HG03095 (cell line): ENCODE data around the gene PCNT.
"Not testable (repeated sequence)": the region's sequence is repeated elsewhere in the genome, so short reads cannot be mapped to it uniquely, and the experiment has no call there.

Source experiments
- ATAC-seq: cut with Tn5 transposase; IDR thresholded peaks from one replicate; pipeline ENCODE4 v1.9.1; 2021; ENCODE audit warnings: moderate library complexity; ENCODE audit not compliant: unreplicated experiment

Gene PCNT

DNA sequence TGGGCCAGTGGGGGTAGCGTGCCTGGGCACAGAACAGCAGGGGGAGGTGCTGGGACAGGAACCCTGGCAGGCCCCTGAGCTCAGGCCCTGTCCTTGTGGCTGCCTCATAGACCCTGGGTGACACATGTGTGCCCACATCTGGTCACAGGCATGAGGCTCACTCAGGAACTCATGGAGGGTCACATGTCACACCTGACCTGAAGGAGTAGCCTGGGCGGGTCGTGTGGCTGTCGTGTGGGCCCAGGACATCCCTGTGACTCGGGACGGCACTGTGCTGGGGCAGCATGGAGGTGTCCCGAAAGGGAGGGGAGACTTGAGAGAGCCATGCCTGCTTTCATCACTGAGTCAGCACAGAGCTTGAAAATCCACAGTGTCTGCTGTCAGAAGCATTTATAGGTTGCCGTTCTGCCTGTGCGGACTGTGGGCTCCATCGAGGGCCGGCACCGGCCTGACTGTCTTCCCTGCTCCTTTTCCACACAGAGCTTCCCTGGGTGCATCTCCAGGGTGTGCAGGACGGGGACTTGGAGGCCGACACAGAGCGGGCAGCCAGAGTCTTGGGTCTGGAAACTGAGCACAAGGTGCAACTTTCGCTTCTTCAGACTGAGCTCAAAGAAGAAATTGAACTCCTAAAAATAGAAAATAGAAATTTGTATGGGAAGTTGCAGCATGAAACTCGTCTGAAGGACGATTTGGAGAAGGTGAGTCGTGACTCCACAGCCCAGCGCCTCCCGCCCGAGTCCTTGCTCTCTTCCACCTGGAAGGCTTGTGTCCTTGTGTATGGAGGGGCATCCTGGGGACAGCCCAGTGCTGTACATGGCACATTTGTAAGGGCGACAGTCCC is 32.8 kb downstream of the PCNT start:
- peak; percentile 50 for ATAC-seq

DNA sequence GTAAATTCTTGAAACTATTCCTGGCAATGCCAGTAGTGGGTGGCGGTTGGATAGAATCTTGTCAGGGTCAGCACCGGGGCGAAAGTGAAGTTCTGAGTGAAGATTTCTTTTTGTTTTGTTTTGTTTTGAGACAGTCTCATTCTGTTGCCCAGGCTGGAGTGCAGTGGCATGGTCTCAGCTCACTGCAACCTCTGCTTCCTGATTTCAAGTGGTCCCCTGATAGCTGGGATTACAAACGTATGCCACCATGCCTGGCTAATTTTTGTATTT is 33.3 kb downstream of the PCNT start:
- peak; percentile 40 for ATAC-seq

DNA sequence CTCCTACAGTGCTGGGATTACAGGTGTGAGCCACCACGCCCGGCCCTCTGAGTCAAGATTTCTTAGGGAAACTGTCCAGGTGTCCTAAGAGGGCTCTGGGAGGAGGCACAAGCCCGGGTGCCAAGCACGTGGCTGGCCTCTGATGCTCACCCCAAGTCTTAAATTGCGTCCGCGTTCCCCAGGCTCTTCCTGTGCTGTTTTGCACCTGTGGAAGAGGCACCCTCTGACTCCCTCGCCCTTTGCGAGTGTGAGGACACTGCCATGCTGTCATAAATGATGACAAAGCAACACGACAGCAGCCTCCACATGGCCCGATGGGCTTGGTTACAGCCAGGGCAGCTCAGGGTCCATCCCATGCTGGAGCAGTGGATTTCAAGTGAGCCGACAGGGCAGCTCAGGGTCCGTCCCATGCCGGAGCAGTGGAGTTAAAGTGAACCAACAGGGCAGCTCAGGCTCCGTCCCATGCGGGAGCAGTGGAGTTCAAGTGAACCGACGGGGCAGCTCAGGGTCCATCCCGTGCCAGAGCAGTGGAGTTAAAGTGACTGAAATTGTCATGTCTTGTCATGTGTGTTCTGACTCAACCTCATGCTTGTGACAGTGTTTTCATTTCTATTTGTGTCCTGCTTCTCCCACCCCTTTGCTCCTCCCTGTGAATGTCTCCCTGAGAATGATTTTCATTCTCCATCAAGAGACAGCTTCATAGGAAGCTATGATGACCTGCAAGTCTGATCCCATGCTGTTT is 33.9 kb downstream of the PCNT start:
- ATAC-seq = no peak

DNA sequence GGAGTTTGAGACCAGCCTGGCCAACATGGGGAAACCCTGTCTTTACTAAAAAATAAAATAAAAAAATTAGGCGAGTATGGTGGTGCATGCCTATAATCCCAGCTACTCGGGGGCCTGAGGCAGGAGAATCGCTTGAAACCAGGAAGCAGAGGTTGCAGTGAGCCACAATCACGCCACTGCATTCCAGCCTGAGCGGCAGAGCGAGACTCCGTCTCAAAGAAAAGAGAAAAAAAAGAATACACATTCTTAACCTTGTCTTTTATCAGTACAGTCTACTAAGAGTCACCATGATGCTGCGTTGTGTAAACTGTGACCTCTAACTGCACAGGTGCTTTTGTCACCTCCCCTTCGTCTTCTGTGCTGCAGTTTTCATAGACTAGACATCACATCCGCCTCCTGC is 37.2 kb downstream of the PCNT start:
- ATAC-seq = no peak

DNA sequence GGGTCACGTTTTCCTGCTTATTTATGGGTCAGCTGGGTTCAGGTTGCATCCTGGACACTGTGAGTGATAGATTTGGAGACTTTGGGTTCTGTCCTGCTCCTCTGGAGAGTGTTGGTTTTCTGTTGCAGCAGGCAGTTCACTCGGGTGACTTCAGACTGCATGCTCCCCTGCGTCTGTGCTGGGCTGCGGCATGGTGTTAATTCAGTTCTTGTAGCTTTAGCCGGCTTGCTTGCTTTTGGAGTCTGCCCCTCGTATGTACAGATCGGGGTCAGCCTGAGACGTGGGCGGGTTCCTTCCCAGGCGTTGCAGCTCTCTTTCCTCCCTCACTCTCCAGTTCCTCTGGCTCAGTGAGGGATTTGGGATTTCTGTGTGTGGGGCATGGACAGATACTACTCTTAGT is 38.0 kb downstream of the PCNT start:
- ATAC-seq = no peak

DNA sequence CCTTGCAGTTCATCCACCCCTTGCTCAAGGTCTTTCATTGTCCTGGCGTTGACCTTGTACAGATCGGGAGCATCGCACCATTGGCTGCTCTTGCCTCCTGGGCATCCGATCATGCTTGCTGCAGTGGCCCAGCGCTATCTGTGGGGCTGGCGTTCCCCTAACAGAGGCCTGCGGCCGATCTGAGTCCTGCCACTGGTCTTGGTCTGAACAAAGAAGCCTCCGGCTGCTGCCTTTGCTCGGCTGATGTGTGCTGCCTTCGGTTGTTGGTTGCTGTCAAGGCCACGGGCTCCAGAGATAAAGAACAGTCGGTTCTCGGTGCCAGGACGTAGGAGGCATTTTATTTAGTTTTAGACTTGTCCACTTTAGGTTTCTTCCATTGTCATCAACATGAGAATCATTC is 39.0 kb downstream of the PCNT start:
- no peak for ATAC-seq

DNA sequence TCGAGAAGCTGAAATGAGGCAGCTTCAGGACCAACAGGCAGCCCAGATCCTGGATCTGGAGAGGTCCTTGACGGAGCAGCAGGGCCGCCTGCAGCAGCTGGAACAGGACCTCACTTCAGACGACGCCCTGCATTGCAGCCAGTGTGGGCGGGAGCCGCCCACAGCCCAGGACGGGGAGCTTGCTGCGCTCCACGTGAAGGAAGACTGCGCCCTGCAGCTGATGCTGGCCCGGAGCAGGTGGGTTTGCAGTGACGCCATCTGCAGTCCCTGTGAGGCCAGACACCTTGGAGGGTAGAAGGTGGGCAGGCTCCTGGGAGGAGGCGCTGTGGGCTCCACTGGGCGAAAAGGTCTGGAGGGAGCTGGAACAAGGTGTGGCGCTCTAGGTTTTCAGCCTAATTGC is 39.7 kb downstream of the PCNT start:
- ATAC-seq = no peak

DNA sequence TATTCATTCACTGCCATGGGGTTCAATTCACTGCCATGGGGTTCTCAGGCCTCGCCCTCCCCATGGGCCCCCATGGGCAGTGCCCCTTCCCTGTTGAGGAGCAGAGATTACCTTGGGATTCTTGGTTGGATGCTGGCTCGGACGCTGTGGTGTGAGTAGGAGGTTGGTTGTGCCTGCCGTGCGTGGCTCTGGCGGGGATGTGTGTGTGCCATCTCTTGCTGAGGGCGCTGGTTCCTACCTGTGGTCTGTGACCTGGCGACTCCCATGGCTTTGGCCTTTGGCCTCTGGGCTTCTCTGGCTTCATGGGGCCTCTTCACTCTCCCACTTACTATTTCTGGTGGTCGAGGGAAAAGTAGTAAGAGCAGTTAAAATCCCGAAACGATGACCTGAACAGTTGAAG is 42.1 kb downstream of the PCNT start:
- ATAC-seq = no peak

DNA sequence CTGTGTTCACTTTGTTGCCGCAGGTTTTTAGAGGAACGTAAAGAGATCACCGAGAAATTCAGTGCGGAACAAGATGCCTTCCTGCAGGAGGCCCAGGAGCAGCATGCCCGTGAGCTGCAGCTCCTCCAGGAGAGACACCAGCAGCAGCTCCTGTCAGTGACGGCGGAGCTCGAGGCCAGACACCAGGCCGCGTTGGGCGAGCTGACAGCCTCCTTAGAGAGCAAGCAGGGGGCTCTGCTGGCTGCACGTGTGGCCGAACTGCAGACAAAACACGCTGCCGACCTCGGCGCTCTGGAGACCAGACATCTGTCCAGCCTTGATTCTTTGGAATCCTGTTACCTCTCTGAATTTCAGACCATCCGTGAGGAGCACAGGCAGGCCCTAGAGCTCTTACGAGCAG is 42.6 kb downstream of the PCNT start:
- no peak for ATAC-seq

DNA sequence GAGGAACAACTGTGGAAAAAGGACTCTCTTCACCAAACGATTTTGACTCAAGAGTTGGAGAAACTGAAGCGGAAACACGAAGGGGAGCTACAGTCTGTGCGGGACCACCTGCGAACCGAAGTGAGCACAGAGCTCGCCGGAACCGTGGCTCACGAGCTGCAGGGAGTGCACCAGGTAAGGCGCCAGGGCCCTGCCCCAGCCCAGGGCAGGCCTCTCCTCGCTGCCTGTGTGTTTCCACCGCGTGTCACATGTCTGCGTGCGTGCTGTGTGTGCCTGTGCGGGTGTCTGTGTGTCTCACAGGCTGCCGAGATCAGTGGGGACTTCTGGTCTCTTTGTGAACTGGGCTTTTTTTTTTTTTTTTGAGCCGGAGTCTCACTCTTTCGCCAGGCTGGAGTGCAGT is 43.0 kb downstream of the PCNT start:
- no peak for ATAC-seq

DNA sequence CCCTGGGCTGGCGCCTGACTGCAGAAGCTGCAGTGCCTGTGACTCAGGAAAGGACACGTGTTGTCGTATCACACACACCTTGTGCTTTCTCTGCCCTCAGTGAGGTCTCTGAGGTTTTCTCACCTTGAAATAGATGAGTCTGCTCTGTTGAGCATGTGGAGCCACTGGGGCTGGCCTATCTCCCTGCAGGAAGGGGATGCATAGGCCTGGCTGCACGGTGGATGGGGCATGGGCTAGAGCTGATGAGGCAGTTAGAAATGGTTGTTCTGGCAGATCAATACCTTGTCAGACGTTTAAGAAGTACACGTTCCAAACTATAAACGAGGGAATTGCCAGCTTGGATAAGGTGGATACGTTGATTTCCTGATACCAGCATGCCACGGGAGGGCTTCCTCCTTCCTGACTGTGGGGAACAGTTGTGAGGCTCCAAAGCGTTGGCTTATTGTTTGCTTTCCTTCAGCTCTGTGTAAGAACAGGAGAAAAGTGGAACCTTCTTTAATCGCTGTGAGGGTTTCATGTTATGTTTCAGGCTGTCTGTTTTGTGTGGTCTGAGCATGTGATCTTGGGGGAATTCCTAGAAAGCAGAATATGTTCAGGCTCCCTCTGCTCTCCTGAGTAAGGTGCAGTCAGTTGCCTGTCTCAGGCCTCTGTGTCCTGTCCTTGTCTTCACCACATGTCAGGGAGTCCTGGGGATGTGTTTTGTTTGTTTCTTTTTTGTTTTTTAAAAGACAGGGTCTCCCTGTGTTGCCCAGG is 44.8 kb downstream of the PCNT start:
- peak; percentile 57 for ATAC-seq

DNA sequence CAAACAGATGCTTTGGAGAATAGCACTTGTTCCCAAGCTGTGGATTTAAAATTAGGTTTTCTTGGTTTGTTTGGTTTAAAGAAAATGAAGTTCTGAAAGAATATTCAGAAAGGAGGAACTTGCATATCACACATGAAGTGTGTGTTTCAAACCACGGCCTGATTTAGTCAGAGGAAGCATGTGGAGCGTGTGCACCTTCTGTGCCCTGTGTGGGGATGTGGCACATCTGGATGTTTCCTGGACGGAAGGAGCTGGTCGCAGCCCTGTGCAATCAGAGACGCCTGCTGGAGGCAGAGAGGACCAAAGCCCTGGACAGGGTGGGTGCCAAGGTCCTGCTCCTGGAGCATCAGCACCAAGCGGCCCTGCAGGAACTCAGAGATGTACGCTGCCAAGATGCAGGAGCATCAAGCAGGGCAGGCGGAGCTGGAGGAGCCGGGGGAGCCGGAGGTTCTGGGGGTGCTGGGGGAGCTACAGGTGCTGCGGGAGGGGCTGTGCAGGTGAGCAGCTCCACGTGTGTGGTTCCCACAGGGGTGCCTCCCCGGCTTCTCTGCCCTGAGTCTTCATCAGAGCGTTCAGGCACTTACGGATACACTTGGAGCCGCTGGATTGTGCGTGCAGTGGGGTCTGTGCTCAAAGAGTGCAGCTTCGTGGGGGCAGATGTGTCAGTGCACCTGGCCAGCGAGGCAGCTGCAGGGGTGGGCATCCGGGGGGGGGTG is 45.7 kb downstream of the PCNT start:
- no peak for ATAC-seq

DNA sequence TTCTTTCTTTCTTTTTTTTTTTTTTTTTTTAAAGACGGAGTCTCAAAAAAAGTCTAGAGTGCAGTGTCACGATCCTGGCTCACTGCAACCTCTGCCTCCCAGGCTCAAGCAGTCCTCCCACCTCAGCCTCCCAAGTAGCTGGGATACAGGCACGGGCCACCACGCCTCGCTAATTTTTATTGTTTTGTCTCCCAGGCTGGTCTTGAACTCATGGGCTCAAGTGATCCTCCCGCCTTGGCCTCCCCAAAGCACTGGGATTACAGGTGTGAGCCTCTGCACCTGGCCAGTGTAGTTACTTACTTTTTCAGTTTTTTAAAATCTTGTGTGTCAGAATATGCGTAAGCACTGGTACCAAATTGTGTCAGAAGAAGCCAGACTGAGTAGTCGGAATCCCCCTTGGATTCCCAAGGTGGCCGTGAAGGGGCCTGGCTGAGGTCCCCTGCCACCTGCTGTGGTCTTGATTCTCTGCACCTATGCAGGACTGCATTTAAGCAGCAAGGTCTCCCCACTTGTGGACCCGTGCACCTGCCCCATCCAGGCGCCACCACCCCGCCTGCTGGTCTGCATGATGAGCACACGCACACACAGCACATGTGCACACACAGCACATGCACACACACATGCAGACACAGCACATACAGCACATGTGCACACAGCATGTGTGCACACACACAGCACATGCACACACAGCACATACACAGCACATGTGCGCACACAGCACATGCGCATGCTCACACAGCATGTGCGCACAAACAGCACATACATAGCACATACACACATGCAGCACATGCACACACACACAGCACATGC is 47.5 kb downstream of the PCNT start:
- no peak for ATAC-seq

DNA sequence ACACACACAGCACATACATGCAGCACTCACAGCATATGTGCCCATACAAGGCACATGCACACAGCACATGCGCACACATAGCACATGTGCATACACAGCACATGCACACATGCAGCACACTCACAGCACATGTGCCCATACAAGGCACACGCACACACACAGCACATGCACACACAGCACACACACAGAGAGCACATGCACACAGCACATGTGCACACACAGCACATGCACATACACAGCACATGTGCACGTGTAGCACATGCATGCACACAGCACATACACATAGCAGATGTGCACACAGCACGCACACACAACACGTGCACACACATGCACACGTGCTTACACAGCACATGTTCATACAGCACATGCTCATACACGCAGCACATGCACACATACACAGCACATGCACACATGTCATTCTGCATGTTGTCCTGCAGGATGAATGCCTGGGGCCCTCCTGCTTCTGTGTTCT is 48.1 kb downstream of the PCNT start:
- no peak for ATAC-seq

DNA sequence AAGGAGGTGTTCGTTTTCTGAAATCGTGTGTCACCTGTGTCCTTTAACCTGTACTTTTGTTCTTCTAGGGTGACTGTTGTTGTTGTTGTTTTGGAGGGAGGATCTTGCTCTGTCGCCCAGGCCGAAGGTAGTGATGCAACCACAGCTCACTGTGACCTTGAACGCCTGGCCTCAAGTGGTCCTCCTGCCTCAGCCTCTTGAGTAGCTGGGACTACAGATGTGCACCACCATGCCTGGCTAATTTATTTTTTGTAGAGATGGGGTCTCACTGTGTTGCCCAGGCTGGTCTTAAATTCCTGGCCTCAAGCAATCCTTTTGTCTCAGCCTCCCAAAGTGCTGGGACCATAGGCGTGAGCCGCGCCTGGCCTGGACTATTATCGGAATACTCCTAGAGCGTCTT is 49.0 kb downstream of the PCNT start:
- ATAC-seq = not testable (repeated sequence)

DNA sequence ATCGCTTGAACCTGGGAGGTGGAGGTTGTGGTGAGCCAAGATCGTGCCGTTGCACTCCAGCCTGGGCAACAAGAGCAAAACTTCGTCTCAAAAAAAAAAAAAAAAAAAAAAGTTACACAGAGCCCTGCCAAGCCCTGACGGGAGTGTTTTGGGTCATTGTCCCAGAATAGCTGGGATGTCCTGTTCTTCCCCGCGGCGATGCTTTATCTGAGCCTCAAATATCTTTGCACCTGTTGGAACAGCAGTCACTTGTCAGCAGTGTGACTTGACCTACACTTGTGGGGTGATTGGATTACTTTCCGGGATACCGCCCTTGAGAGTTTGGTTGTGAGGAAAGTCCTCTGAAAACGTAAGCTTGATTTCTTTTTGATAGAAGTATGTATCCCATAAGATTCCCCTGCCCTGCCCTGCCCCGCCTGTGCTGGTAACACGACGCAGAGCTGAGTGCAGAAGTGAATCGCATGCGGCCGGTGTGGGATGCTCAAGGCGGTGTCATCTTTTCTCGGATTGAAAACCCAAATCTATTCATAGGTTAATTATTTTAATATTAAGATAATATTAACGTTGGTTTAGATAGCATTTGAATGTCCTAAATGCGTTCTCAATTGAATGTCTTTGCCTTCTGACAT is 50.9 kb downstream of the PCNT start:
- ATAC-seq = no peak

DNA sequence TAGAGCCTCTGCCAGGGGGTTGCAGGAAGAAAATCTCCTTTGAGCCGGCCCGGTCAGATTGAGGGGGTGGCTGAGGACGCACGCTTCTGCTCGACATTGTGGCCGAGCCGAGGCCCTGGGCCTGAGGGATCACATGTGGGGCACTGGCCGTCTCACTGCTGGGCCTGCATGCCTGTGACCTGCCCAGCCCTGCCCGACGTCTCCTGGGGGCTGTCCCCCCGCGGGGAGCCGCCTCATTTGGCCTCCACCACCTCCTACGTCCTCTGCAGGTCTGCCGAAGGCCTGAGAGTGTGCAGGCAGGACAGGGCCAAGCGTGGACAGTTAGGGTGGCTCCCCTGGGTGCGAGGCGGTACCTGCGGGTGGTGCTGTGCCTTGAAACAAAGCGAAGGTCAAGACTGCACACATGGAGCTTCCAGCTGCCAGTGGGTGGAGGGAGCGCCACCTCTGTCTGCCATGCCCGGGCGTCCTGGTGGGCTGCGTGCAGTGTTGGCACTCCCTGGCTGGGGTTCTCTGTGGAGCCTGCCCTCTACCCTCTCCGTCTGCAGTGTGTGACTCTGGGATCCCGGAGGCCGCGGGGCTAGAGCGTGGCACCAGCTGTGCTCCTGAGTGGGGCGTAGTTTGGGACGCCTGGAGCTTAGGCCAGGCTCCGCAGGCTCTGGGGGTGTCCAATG is 51.7 kb downstream of the PCNT start:
- ATAC-seq = no peak

DNA sequence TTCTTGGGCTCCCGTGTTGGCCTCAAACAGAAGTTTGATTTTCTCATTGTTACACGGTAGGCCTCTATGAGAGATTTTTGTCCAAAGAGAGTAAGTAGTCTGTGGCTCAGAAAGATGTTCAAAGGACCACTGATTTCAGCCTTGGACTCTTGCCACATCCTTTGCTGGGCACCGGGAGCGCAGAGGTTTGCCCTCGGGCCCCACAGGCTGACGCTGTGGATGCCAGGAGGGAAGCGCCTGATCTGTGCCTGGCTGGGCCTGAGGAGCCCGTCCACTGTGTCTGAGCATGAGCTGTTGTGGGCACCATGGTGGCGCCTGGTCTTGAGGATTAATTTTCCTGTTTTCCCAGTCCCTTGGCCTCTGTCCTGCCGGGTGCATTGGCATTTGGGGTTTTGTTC is 52.3 kb downstream of the PCNT start:
- no peak for ATAC-seq

DNA sequence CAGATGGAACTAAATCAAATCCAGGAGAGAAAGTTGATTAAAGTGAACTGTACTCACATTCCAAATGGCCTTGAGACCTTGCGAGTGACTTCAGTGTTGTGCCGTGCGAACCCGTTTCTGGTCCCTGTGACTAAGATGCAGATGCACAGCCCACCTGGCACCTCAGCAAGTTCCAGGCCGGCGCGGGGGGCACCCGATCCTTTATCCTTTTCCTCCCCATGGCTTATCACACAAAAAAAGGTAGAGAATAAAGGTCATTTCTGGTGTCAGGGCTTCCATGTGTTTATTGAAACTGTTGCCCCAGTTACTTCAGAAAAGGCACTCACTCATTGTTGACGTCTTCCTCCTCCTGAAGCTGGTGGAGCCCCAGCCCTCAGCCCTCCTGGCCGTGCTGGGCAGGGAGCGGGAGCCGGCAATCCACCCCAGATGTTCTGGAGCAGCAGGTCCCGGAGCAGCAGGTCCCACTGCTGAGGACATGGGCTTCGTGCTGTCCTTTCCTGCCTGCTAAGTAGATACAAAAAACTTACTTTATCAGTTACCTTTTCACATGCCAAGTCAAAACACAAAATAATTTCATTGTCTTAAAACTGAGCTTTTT is 53.0 kb downstream of the PCNT start:
- ATAC-seq = no peak
